Colonic mucosa (tissue), 4 donors: ENCODE data around the gene EPC2. TPM values are rescaled to one million over a fixed set of nuclear protein-coding genes. Genes with fewer than 3 reads are reported as not detected.

Experiments used
- DNase-seq: peaks from one replicate; pipeline ENCODE4 v3.0.0-alpha.2; 2020
- H3K27ac ChIP-seq: fragments of 200-600 bp; one replicate; pipeline ENCODE4 v1.8.0; 2021
- H3K27me3 ChIP-seq: fragments of 200-600 bp; one replicate; pipeline ENCODE4 v1.8.0; 2021
- H3K36me3 ChIP-seq: fragments of 200-600 bp; one replicate; pipeline ENCODE4 v1.8.0; 2021
- H3K4me1 ChIP-seq: fragments of 200-600 bp; one replicate; pipeline ENCODE4 v1.8.0; 2021; ENCODE audit warnings: mild to moderate bottlenecking
- H3K4me3 ChIP-seq: fragments of 200-600 bp; one replicate; pipeline ENCODE4 v1.8.0; 2021
- H3K9ac ChIP-seq, 2 donors: one replicate each; pipeline ENCODE4 v1.7.0; 2013; ENCODE audit warnings: control low read depth in 2 of 2, low read depth in 2 of 2, low read length in 2 of 2
- H3K9me3 ChIP-seq: fragments of 200-600 bp; one replicate; pipeline ENCODE4 v1.8.0; 2021
- intact Hi-C: fragments of 100-400 bp; cut with DNase I; formaldehyde crosslinking; loops from one replicate; pipeline ENCODE4 v1.14.1; 2022
- total RNA-seq, 2 donors: library from RNA; stranded (reverse); fragmentation: NEBNext Ultra II Directional in 1 of 2; extraction: Animal tissue kit (Norgen Biotek cat#: 25700) in 1 of 2; gene quantifications; one replicate each; pipeline ENCODE4 v1.2.1, GENCODE V29; 2021
- TF ChIP-seq, protein P1 (sequence below): fragments of 200-600 bp; IDR thresholded peaks from one replicate; pipeline ENCODE4 v1.8.0; 2022; ENCODE audit warnings: antibody characterized with exemption, mild to moderate bottlenecking
- donor health status: healthy.
- donor health status: DM: no; HTN: no; CAD: no.
- donor health status: DM: no; HTN: no; CAD: no.

EPC2 gene
- total RNA-seq, 2 donors from 2014 or later, result 18.4 to 20.7 TPM

DNA sequence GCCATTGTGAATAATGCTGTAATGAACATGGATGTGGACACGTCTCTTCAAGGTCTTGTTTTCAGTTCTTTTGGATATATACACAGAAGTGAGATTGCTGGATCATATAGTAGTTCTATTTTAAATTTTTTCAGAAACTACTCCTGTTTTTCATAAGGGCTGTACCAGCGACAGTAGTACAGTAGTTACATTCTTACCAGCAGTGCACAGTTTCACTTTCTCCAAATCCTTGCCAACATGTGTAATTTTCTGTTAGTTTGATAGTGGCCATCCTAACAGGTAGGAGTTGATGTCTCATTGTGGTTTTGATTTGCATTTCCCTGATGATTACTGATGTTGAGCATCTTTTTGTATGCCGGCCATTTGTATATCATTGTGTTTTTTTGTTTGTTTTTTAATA lies 81.7 kb downstream of the EPC2 start:
- intact Hi-C loops, result no loop called here
- Histone ChIP-seq H3K4me3 (no peak overlapping the region), H3K36me3 (no peaks in the 10 kb centered on the region), H3K27ac (no peak overlapping the region), H3K27me3 (no peaks in the 10 kb centered on the region), H3K4me1 (peaks cover 3% of the 10 kb centered on the region), H3K9ac (no peak overlapping the region), H3K9me3 (no peaks in the 10 kb centered on the region)
- TF ChIP-seq, protein P1, sequence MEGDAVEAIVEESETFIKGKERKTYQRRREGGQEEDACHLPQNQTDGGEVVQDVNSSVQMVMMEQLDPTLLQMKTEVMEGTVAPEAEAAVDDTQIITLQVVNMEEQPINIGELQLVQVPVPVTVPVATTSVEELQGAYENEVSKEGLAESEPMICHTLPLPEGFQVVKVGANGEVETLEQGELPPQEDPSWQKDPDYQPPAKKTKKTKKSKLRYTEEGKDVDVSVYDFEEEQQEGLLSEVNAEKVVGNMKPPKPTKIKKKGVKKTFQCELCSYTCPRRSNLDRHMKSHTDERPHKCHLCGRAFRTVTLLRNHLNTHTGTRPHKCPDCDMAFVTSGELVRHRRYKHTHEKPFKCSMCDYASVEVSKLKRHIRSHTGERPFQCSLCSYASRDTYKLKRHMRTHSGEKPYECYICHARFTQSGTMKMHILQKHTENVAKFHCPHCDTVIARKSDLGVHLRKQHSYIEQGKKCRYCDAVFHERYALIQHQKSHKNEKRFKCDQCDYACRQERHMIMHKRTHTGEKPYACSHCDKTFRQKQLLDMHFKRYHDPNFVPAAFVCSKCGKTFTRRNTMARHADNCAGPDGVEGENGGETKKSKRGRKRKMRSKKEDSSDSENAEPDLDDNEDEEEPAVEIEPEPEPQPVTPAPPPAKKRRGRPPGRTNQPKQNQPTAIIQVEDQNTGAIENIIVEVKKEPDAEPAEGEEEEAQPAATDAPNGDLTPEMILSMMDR, result no peak
- no peak for DNase-seq

DNA sequence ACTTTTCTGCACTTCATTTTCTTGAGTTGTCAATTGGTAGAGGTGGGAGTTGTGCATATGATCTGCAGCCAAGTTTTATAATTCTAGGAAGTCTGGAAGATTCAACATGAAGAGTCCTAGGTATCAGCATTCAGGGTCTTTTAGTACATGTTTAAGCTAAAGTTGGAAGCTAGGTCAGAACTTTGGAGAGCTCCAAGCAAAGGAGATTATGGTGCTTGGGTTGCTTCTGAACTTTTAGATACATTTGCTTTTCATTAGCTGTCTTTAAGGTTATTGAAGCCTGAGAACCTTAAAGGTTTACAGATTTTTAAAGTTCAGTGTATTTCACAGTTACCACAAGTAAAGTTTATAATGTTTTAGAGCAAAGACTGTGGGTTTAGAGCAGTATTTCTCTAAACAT lies 85.5 kb downstream of the EPC2 start:
- DNase-seq, result no peak
- H3K9me3 ChIP-seq, result no peaks in the 10 kb centered on the region
- H3K36me3 ChIP-seq, result no peaks in the 10 kb centered on the region
- H3K9ac ChIP-seq, result no peak overlapping the region
- H3K4me3 ChIP-seq, result no peak overlapping the region
- no peaks in the 10 kb centered on the region for H3K4me1 ChIP-seq
- no peak overlapping the region for H3K27ac ChIP-seq
- H3K27me3 ChIP-seq, result no peaks in the 10 kb centered on the region
- intact Hi-C loops, result no loop called here
- TF ChIP-seq, protein P1, result no peak

DNA sequence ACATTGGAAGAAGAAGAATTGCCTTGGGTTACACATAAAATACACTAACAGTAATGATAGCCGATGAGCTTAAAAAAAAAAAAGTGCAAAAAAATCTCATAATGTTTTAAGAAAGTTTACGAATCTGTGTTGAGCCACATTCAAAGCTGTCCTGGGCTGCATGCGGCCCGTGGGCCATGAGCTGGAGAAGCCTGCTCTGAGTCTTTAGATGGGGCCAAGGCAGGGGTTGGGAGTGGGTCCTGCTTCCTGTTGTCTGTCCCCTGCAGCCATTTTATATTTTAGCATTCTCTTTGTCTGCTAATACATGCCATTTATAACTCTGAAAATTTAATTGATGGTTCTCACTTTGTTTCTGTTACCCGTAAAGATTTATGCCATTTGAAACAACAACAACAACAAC lies 93.2 kb downstream of the EPC2 start:
- TF ChIP-seq, protein P1, result no peak
- no peak for DNase-seq
- intact Hi-C loops, result no loop called here
- H3K36me3 ChIP-seq, result no peaks in the 10 kb centered on the region
- no peak overlapping the region for H3K27ac ChIP-seq
- no peaks in the 10 kb centered on the region for H3K9me3 ChIP-seq
- no peaks in the 10 kb centered on the region for H3K27me3 ChIP-seq
- no peak overlapping the region for H3K4me3 ChIP-seq
- no peaks in the 10 kb centered on the region for H3K4me1 ChIP-seq
- H3K9ac ChIP-seq, result no peak overlapping the region

DNA sequence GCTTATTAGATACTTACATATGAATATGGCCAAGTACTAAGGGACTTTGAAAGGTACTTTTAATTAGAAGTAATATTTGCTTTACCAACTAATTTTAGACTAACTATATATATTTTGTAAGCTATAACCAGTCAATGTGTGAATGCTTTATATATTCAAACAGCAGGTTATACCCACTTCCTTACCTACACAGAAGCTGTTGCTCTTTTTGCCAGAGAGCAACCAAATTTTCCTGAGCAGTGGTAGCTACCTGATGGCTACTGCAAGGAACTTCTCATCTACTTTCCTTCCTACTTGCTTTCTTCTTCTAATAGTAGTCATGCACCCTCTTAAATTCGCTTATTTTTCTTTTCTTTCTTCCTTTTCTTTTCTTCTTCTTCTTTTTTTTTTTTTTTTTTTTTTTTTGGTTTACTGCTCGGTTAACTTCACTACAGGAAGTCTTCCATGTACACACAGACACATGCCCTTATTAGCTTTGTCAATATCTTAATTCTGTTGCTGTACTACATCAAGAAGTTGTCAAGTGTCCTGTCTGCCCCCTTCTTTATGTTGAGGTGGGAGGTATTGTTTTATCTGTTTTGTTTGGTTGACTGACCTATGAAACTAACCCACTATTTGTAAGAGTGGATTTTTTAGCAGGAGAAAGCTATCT lies 95.0 kb downstream of the EPC2 start:
- no peaks in the 10 kb centered on the region for H3K27me3 ChIP-seq
- H3K4me3 ChIP-seq, result no peak overlapping the region
- DNase-seq, result no peak
- intact Hi-C loops, result no loop called here
- no peak overlapping the region for H3K27ac ChIP-seq
- H3K9me3 ChIP-seq, result no peaks in the 10 kb centered on the region
- TF ChIP-seq, protein P1, result no peak
- no peaks in the 10 kb centered on the region for H3K36me3 ChIP-seq
- H3K4me1 ChIP-seq, result no peaks in the 10 kb centered on the region
- no peak overlapping the region for H3K9ac ChIP-seq

DNA sequence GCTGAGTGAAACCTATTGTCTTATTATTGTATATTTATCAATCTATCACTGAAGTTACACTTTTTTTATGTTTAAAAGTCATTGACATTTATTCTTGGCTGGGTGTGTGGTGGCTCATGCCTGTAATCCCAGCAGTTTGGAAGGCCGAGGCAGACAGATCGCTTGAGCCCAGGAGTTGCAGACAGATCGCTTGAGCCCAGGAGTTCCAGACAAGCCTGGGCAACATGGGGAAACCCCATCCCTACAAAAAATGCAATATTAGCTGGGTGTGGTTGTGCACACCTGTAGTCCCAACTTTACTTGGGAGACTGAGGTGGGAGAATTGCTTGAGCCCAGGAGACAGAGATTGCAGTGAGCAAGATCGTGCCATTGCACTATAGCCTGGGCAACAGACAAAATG lies 97.8 kb downstream of the EPC2 start:
- TF ChIP-seq, protein P1, result no peak
- H3K27ac ChIP-seq, result no peak overlapping the region
- no peaks in the 10 kb centered on the region for H3K4me1 ChIP-seq
- H3K4me3 ChIP-seq, result no peak overlapping the region
- no peaks in the 10 kb centered on the region for H3K36me3 ChIP-seq
- no peak overlapping the region for H3K9ac ChIP-seq
- H3K27me3 ChIP-seq, result no peaks in the 10 kb centered on the region
- H3K9me3 ChIP-seq, result no peaks in the 10 kb centered on the region
- intact Hi-C loops, result no loop called here
- no peak for DNase-seq
